T1000 (cell line): Measurements from ENCODE around the gene BTN3A1.
A peak's percentile ranks its signal among the peaks of the same experiment; 100 is the strongest.
"Not testable (repeated sequence)": the region's sequence is repeated elsewhere in the genome, so short reads cannot be mapped to it uniquely, and the experiment has no call there.

Experiments
- DNase-seq: peaks from one replicate; lab custom pipeline; 2025; ENCODE audit warnings: mixed read lengths; lab: John Stamatoyannopoulos, UW

Gene BTN3A1

DNA sequence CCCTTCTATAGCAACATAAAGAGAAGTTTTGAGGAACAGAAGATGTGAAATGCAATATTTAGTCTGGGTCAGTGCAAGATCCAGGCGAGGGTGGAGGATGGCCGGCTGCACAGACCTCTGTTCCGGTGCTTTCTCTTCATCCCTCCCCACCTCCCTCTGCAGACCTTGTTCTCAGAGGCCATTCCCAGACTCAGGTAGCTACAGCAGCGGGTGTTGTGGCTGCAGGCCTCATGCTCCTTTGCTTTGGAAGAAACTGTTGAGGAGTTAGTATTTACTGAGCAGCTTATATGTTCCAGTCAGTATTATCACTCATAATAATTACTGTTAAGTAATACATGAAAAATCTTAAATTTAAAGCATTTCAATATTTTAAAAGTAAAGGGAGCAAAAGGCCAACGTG is 39.9 kb downstream of the BTN3A1 start:
- no peak for DNase-seq

DNA sequence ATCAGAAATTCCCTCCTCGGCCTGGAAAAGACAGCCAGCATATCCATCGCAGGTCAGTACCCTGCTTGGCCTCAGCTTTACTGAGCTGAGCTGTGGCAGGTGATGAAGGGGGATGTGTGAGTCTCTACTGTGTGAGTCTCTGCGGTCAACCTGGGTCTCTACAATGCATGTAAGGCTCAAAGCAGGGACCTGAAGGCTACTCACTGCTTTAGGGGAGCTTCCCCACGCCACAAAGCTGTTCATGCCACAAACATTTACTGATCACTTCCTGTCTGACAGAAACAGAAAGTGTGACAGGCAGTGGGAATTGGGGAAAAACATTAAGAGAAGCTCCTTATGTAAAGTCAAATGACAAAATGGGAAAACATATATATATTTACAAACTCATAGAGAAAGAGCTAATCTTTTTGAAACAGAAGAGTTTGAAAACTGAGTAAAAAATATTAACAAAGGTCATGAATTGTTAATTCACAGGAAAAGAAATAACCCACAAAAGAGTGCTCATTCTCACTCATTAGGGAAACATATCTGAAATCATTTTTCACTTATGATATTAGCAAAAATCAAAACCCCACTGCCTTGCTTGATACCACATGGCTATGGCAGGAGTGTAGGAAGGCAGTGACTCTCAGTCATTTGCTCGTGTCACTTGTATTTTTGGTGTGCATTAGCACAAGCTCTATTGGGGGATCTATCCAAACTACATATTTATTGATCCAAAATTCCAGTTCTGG is 44.0 kb downstream of the BTN3A1 start:
- DNase-seq, result no peak

DNA sequence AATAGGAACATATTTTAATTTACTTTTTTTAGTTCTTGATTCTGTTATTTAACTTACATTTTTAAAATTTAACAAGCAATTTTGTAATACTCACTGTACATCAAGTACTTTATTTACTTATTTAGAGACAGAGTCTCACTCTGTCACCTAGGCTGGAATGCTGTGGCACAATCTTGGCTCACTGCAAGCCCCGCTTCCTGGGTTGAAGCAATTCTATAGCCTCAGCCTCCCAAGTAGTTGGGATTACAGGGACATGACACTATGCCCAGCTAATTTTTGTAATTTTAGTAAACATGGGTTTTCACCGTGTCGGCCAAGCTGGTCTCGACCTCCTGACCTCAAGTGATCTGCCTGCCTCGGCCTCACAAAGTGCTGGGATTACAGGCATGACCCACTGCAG is 45.2 kb downstream of the BTN3A1 start:
- DNase-seq, result no peak

DNA sequence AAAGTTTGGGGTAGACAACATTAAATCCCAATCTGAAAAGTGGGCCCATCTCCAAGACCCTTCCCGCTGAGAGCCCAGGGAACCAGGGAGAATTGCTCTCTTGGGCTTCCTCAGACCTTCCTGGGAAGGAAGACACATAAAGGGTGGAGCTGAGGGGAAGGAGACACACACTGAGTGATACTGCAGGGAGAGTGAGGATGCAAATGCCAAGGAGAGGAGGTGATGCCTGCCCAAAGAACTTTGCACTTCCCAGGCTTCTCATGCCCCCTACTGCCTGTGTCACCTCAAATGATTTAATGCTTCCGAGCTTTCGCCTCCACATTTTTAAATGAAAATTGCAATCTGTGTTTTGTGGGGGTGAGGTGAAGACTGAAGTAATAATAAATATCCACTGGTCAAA is 48.2 kb downstream of the BTN3A1 start:
- DNase-seq, result no peak

DNA sequence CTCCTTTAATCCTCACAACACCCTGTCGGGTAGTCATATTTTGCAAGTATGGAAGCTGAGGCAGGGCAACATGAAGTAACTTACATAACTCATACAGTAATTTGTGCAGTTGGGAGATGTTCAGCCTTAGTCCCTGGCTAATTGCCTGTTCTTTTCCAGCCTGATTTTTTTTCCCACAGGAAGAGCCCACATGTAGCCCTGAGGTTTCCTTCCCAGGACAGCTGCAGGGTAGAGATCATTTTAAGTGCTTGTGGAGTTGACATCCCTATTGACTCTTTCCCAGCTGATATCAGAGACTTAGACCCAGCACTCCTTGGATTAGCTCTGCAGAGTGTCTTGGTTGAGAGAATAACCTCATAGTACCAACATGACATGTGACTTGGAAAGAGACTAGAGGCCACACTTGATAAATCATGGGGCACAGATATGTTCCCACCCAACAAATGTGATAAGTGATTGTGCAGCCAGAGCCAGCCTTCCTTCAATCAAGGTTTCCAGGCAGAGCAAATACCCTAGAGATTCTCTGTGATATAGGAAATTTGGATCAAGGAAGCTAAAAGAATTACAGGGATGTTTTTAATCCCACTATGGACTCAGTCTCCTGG is 50.7 kb downstream of the BTN3A1 start:
- DNase-seq, result no peak

DNA sequence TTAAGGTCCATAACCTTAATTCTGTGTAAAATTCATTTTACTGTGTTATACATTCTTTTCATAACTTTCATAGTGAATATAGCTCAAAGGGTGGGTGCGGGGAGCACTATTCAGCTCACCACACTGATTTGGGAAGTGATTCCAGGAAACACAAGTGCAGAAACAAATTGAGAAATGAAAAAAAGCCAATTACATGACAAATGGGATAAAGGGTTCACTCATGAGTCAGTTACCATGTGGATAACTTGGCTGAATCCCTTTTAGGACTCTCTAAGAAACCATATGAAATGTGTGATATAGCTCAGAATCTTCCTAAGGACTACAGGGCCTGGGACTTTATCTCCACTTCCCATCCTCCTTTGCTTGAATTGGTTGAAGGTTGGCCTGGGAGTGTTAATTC is 52.6 kb downstream of the BTN3A1 start:
- DNase-seq, result no peak

DNA sequence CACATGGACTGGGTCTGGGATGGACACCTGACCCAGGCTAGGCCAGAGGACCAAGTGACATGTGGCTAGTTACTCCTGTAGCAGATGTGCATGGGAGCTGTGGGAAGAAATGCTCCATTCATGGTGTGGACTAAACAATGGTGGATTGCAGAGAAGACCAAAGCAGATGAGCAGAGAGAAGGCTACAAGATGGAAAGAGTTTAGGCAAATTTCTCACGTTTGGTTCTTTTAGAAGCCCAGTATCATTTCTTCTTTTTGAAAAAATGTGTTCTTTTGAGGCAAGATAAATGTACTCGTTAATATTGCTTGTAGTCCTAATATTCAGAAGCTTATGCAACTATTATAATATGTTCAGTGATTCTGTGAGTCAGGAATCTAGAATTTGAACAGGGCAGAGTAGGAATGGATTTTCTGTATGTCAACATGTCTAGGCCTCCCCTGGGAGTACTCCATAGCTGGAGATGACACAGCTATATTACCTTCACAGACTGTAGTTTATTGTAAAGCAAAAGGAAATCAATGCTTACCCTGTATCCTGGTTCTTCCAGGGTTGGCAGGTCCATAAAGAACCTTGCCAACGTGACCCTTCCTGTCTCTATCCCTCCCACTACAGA is 53.4 kb downstream of the BTN3A1 start:
- no peak for DNase-seq

DNA sequence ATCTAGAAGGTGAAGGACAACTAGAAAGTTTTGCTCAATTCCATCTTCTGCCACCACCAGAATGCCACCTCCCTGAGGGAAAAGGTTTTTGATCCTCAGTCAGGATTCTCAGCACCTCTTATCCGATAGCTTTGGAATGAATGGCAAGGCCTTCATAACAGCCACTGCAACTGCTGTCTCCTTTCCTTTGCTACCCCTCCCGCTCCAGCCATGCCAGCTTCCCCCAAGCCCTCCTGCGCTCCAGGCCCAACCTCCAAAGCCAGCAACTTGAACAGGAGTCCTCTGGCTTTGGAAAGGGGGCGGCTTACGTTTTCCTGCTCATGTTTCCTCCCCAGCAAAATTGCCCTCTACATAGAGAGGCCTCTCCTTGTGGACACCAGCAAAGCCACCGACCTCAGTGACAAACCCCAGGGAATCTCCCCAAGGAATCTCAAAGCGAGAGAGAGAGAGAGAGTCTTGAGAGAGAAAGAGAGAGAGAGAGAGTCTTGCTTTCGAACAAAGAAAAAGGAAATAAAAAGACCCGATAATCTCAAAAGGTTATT is 55.3 kb downstream of the BTN3A1 start:
- DNase-seq, result peak; percentile 44

DNA sequence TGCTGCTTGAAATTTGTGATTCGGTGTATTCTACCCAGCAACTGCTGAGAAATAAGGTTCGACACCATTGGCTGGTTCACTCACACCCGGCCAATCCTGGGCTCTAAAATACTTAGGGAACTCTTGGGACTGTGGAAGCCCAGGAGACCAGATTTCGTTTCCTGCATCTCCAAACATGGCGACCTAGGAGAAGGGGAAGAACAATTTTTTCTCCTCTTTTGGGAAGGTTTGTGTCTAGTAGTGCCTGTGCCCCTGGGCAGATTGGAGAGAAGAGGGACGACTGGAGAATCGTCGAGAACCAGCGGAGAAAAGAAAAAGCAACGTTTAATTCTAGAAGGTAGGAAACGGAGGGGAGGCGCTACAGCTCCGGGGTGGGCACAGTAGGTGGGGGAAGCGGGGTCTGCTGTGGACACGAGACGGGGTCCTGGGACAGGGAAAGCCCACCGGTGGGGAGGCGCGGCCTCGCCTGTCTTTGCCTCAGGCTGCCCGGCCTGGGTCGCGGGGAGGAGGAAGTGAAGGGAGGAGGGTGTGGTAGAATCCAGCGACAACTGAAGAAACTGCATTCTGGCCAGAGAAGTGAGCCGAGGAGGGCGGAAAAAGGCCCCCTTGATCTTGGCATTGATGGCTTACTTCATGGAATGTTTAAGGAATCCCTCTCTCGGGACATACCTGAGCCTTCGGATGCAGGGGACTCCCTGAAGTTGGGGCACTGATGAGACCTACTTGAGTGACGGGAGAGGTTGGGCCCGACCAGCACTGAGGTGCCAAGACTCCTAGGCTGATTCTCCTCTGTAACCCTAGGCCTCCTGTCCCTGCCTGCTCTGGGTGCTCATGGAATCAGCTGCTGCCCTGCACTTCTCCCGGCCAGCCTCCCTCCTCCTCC is 56.0 kb downstream of the BTN3A1 start, which contains the start of gene BTN2A1:
BTN2A1 (plus strand) TSS at position 150 of the 883 bp plus-strand sequence; CDS start at position 832, 682 bp downstream.
- DNase-seq, result peak; percentile 63

DNA sequence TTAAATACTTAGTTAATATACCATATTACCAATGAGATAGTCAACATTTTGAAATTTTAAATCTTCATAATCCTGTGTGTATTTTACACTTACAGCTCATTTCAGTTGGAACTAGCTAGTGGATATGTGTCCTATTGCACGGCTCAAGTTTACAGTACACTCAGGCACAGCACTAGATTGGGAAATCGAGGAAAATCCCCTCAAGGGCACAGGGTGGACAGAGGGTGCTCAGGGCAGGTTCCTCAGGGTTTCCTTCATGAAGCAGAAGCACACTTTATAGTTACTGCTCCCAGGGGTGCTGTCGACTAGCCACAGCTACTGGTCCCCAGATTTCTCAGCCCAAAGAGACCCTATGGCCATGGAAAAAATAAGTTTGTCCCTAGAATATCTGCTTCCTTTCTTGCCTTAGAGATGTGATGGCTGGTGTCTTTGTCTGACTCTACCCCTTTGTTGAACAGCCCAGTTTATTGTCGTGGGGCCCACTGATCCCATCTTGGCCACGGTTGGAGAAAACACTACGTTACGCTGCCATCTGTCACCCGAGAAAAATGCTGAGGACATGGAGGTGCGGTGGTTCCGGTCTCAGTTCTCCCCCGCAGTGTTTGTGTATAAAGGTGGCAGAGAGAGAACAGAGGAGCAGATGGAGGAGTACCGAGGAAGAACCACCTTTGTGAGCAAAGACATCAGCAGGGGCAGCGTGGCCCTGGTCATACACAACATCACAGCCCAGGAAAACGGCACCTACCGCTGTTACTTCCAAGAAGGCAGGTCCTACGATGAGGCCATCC is 57.1 kb downstream of the BTN3A1 start:
- no peak for DNase-seq

DNA sequence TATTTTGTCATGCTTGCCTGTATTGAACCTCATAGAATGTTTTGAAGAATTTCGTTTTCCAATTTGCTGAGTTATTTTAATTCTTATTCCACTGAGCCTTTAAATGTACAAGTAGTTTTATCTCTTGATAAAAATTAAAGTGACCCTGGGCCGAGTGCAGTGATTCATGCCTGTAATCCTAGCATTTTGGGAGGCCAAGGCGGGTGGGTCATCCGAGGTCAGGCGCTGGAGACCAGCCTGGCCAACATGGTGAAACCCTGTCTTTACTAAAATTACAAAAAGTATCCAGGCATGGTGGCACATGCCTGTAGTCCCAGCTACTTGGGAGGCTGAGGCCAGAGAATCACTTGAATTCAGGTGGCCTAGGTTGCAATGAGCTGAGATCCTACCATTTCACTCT is 59.3 kb downstream of the BTN3A1 start:
- not testable (repeated sequence) for DNase-seq

DNA sequence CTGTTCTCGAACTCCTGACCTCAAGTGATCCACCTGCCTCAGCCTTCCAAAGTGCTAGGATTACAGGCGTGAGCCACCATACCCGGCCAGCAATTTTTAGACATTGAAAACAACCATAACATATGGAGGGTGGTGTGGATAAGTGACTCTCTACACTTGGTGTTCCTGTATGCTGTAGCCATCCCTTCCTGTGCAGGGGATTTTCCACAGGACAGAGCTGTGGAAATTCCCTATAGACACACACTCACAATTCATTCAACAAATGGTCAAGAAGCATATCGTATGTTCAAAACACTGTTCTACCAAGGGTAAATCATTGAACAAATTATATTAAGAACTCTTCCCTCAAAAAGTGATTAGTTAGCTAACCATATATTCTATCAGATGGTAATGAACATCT is 61.9 kb downstream of the BTN3A1 start:
- no peak for DNase-seq

DNA sequence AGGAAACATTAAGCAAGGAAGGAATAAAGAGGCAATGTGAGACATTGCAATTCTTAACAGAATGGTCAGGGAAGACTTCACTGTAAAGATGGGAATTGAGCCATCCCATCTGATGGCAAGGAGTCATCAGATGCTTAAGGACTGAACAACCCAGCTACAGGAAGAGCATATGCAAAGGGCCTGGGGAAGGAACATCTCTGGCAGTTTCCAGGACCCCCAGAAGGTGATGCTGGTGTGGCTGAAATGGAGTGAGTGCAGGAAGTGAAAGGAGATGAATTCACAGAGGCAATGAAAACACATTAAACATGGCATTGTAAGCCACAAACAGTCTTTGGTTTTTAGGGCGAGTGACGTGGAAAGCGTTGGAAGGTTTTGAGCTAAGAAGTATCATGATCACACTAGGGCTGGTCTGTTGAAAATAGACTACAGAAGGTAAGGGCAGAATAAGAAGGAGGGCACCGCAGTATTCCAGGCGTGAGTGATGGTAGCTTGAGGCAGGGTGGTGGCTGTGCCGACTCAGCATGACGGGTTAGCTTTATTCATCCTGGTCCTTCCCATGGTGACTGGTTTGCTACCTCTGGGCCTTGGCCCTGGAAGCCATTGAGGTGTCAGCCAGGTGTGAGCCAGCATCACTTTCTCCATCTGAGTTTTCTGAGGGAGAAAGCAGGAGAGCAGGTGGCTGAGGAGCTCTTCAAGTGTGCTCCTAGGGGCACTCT is 62.5 kb downstream of the BTN3A1 start:
- DNase-seq, result no peak
